Lower leg skin (tissue), 3 donors: Measurements from ENCODE around the gene CEP131.

ENCODE experiments used
- POLR2A ChIP-seq, 2 donors: fragments of 450-650 bp; IDR thresholded peaks; one replicate each; pipeline ENCODE4 v1.6.1; 2016 to 2017; ENCODE audit warnings: antibody characterized with exemption in 2 of 2, mild to moderate bottlenecking in 1 of 2, moderate library complexity in 1 of 2
- TF ChIP-seq, protein P1 (sequence below), 3 donors: fragments of 450-650 bp; IDR thresholded peaks; one replicate each; pipeline ENCODE4 v1.5.1; 2016; ENCODE audit warnings: antibody characterized with exemption in 3 of 3, mild to moderate bottlenecking in 3 of 3, moderate library complexity in 2 of 3

DNA sequence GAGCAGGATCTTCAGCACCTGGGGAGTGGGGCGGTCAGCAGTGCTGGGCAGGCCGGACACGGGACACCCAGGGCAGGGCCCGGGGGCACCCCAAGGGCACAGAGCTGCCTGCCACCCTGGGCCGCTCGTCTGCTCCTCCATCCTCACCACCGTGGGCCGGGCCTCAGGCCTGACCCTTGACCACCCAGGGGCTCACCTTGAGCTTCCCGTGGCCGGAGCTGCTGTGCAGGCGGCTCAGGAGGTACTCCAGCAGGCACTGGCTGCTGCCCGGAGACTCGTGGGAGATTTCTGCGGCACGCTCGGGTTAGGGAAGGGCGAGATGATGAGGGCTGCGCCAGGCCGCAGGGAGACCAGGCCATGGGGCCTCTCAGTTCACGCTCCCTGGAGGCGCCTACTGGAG, 14.0 kb upstream of the CEP131 start:
- TF ChIP-seq, protein P1, sequence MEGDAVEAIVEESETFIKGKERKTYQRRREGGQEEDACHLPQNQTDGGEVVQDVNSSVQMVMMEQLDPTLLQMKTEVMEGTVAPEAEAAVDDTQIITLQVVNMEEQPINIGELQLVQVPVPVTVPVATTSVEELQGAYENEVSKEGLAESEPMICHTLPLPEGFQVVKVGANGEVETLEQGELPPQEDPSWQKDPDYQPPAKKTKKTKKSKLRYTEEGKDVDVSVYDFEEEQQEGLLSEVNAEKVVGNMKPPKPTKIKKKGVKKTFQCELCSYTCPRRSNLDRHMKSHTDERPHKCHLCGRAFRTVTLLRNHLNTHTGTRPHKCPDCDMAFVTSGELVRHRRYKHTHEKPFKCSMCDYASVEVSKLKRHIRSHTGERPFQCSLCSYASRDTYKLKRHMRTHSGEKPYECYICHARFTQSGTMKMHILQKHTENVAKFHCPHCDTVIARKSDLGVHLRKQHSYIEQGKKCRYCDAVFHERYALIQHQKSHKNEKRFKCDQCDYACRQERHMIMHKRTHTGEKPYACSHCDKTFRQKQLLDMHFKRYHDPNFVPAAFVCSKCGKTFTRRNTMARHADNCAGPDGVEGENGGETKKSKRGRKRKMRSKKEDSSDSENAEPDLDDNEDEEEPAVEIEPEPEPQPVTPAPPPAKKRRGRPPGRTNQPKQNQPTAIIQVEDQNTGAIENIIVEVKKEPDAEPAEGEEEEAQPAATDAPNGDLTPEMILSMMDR (IDR thresholded peaks at IDR 0.05), result no peak
- no peak for TF ChIP-seq POLR2A (IDR thresholded peaks at IDR 0.05)
